Coronary artery (tissue), 2 donors: Measurements from ENCODE around the gene GIMAP4.
"Not testable (repeated sequence)": the region's sequence is repeated elsewhere in the genome, so short reads cannot be mapped to it uniquely, and the experiment has no call there.

Experiments
- DNase-seq: peaks from one replicate; pipeline ENCODE4 v3.0.0-alpha.2; 2017; ENCODE audit warnings: low spot score
- H3K27ac ChIP-seq, 2 donors: fragments of 200-600 bp; sonication (generic); one replicate each; pipeline ENCODE4 v1.5.1; 2016 to 2019
- H3K4me3 ChIP-seq: fragments of 200-600 bp; sonication (generic); 2 replicates; pipeline ENCODE4 v1.5.1; 2016; ENCODE audit warnings: mild to moderate bottlenecking, moderate library complexity
- TF ChIP-seq, protein P1 (sequence below): fragments of 200-600 bp; sonication (generic); IDR thresholded peaks from one replicate; pipeline ENCODE4 v1.5.1; 2019; ENCODE audit warnings: antibody characterized with exemption

GIMAP4 gene

DNA sequence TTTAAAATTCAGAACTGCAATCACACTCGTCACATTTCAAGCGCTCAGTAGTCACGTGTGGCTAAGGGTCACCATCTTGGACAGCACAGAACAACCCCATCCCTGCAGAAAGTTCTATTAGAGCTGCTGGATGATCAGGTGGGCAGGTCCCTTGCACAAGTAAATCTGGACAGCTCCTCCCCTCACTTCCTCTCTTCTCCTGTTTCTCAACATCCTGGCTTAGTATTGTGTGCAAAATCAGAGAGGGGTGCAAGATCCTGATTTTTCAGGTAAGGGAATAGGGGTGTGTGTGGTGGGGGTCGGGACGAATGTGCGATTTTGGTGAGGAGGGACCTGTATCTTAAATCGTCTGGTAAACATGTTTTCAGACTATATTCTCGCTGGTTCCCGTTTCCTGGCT lies at the start of gene GIMAP4:
Gene GIMAP4 (plus strand): TSS at position 222 of the 400 bp plus-strand sequence. CDS start 2,512 bp downstream, outside the sequence.
- Histone ChIP-seq H3K4me3 (peak within 1 kb of the TSS; percentile 65), H3K27ac (peak within 1 kb of the TSS in 1 of 2 donors; percentile 79)
- TF ChIP-seq, protein P1, sequence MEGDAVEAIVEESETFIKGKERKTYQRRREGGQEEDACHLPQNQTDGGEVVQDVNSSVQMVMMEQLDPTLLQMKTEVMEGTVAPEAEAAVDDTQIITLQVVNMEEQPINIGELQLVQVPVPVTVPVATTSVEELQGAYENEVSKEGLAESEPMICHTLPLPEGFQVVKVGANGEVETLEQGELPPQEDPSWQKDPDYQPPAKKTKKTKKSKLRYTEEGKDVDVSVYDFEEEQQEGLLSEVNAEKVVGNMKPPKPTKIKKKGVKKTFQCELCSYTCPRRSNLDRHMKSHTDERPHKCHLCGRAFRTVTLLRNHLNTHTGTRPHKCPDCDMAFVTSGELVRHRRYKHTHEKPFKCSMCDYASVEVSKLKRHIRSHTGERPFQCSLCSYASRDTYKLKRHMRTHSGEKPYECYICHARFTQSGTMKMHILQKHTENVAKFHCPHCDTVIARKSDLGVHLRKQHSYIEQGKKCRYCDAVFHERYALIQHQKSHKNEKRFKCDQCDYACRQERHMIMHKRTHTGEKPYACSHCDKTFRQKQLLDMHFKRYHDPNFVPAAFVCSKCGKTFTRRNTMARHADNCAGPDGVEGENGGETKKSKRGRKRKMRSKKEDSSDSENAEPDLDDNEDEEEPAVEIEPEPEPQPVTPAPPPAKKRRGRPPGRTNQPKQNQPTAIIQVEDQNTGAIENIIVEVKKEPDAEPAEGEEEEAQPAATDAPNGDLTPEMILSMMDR: no peak
- no peak for DNase-seq

DNA sequence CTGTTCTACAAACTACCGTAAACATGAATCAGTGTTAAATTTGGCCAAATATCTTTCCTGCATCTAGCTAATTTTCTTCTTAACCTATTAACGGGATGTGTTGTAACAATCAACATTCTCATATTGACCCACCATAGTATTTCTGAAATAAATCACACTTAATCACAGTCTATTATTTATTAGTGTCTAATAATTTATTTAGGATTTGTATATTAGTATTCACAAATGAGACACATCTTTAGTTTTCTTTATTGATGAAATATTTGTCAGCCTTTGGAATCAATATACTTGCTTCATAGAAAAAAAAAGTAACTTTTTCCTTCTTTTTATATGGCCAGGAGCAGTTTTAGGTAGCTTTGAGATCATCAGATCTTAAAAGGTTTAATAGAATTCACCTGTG lies 47.9 kb upstream of the GIMAP4 start:
- TF ChIP-seq, protein P1: no peak
- no peak overlapping the region for H3K27ac ChIP-seq
- H3K4me3 ChIP-seq: peak overlapping the region; percentile 51
- DNase-seq: no peak

DNA sequence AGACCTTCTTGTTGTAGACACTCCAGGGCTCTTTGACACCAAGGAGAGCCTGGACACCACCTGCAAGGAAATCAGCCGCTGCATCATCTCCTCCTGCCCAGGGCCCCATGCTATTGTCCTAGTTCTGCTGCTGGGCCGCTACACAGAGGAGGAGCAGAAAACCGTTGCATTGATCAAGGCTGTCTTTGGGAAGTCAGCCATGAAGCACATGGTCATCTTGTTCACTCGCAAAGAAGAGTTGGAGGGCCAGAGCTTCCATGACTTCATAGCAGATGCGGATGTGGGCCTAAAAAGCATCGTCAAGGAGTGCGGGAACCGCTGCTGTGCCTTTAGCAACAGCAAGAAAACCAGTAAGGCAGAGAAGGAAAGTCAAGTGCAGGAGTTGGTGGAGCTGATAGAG lies 47.0 kb upstream of the GIMAP4 start:
- no peak for DNase-seq
- Histone ChIP-seq H3K27ac (peak overlapping the region in 1 of 2 donors; percentile 34), H3K4me3 (peak overlapping the region; percentile 44)
- TF ChIP-seq, protein P1: no peak

DNA sequence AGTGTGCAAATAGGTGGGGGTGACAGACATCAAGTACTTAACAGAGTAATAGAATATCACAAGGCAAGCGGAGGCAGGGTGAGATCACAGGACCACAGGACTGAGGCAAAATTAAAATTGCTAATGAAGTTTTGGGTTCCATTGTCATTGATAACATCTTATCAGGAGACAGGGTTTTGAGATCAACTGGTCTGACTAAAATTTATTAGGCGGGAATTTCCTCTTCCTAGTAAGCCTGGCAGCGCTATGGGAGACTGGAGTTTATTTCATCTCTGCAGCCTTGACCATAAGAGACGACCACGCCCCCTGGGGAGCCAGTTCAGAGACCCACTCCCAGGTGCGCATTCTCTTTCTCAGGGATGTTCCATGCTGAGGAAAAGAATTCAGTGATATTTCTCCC lies 44.3 kb upstream of the GIMAP4 start:
- H3K4me3 ChIP-seq, DNase-seq, H3K27ac ChIP-seq: not testable (repeated sequence)

DNA sequence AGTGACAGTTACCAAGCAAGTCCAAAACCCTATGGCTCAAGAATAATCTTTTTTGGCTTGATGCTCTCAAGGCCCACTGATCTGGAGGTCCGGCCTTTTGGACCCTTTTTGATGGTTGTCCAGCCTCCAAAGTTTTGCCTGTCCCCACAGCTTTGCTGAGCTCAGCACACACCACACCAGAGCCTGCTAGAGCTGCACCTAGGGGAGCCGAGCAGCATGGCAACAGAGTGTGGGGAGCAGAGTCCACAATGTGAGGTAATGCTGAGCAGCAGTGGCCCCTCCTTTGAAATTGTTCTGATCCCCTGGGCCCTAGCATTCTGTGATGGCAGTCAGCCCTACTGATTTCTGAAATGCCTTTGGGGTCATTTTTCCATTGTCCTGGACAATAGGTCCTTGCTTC lies 43.2 kb upstream of the GIMAP4 start:
- H3K27ac ChIP-seq: no peak overlapping the region
- DNase-seq: no peak
- TF ChIP-seq, protein P1: no peak
- H3K4me3 ChIP-seq: no peak overlapping the region

DNA sequence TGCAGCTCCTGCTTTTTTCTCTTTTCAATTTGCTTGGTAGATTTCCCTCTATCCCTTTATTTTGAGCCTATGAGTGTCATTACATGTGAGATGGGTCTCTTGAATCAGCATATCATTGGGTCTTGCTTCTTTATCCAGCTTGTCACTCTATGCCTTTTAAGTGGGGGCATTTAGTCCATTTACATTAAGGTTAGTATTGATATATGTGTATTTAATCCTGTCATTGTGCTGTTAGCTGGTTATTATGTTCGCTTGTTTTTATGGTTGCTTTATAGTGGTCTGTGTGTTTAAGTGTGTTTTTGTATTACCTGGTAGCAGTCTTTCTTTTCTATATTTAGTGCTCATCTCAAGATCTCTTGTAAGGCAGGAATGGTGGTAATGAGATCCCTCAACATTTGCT lies 35.5 kb upstream of the GIMAP4 start:
- TF ChIP-seq, protein P1: no peak
- Histone ChIP-seq H3K27ac (no peak overlapping the region), H3K4me3 (no peak overlapping the region)
- DNase-seq: no peak

DNA sequence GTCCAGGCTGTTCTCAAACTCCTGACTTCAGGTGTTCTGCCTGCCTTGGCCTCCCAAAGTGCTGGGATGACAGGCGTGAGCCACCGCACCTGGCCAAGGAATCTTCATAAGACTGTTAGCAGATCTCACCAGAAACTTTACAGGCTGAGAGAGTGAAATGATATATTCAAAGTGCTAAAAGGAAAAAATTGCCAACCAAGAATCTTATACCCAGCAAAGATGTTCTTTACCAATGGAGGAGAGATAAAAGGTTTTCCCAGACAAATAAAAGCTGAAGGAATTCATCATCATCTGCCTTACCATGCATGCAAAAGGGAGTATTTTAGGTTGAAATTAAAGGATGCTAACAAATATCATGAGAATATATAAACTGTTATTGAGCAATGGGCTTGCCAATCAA lies 28.9 kb upstream of the GIMAP4 start:
- H3K4me3 ChIP-seq: no peak overlapping the region
- TF ChIP-seq, protein P1: no peak
- H3K27ac ChIP-seq: no peak overlapping the region
- no peak for DNase-seq

DNA sequence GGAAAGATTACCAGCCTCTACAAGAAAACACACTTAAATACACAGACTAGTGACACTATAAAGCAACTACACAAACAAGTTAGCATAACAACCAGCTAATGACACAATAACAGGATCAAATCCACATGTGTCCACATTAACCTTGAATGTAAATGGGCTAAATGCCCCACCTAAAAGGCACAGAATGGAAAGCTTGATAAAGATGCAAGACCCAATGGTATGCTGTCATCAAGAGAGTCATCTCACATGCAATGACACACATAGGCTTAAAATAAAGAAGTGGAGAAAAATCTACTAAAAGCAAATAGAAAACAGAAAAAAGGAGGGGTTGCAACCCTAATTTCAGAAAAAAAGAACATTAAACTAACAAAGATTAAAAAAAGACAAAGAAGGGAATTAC lies 14.0 kb upstream of the GIMAP4 start:
- Histone ChIP-seq H3K4me3 (no peak overlapping the region), H3K27ac (no peak overlapping the region)
- TF ChIP-seq, protein P1: no peak
- DNase-seq: no peak
